K562 (cell line): ENCODE data around the gene SMCHD1. TPM values are rescaled to one million over a fixed set of nuclear protein-coding genes. Genes with fewer than 3 reads are reported as not detected.
A peak's percentile ranks its signal among the peaks of the same experiment; 100 is the strongest.

Experiments used
- ATAC-seq: fragments of 200-7000 bp; cut with Tn5 transposase; 3 replicates; pipeline ENCODE4 v1.9.1; 2020; ENCODE audit warnings: moderate library complexity
- BruUV-seq: library from RNA; stranded (reverse); fragments of 400-500 nt; replicated peaks from 2 replicates; lab custom pipeline; 2021; lab: Mats Ljungman, UMichigan
- CTCF ChIA-PET: fragments of 300-600 bp; formaldehyde crosslinking; extraction: SDS; loops from one replicate; lab custom pipeline; 2021; ENCODE audit warnings: low intra/inter-chr PET ratio; lab: Yijun Ruan, JAX
- POLR2A ChIA-PET: fragments of 300-600, 350-650 bp; sonication (Branson Sonifier 250); formaldehyde crosslinking; extraction: SDS; loops from one replicate; lab custom pipeline; 2021; ENCODE audit warnings: antibody characterized with exemption, inconsistent platforms; lab: Yijun Ruan, JAX
- DNase-seq, 4 experiments: peaks; one replicate each; pipeline versions ENCODE4 v3.0.0 to v3.0.0-alpha.2; 2011 to 2018; ENCODE audit warnings: low spot score in 3 of 4, mixed read lengths in 3 of 4; ENCODE audit errors: extremely low read depth in 1 of 4
- FAIRE-seq: peaks from 2 replicates; lab custom pipeline; 2011; peaks lifted over from hg19 to GRCh38; lab: Jason Lieb, UNC
- H2AFZ ChIP-seq: 2 replicates; pipeline ENCODE4 v1.6.0; 2011; ENCODE audit warnings: low read depth, low read length, control low read depth, inconsistent platforms
- H3K27ac ChIP-seq: fragments of 200-600 bp; 3 replicates; pipeline ENCODE4 v1.8.0; 2011; ENCODE audit warnings: low read depth, mild to moderate bottlenecking, control low read depth, inconsistent platforms, low read length, moderate library complexity, mixed read lengths; ENCODE audit errors: extremely low read depth
- H3K27me3 ChIP-seq, 2 experiments: fragments of 300-600 bp in 1 of 2; 2 replicates in 1 of 2; 3 replicates in 1 of 2; pipeline versions ENCODE4 v1.6.0 to v1.8.0; 2011; ENCODE audit warnings: inconsistent platforms in 2 of 2, low read length in 2 of 2, mild to moderate bottlenecking in 1 of 2, mixed read lengths in 1 of 2, moderate library complexity in 1 of 2; ENCODE audit not compliant: control insufficient read depth in 2 of 2, insufficient read depth in 2 of 2
- H3K36me3 ChIP-seq: fragments of 300-600 bp; 3 replicates; pipeline ENCODE4 v1.8.0; 2011; ENCODE audit warnings: mild to moderate bottlenecking, low read length, inconsistent platforms; ENCODE audit not compliant: control insufficient read depth, insufficient read depth
- H3K4me1 ChIP-seq, 2 experiments: fragments of 200-600 bp in 1 of 2; replicated peaks in 1 of 2; 2 replicates in 1 of 2; 3 replicates in 1 of 2; pipeline versions ENCODE4 v1.5.1 to v1.8.0; 2011; ENCODE audit warnings: inconsistent platforms in 2 of 2, low read length in 2 of 2, mild to moderate bottlenecking in 1 of 2, mixed read lengths in 1 of 2, moderate library complexity in 1 of 2; ENCODE audit not compliant: control insufficient read depth in 2 of 2, insufficient read depth in 2 of 2
- H3K4me2 ChIP-seq: 2 replicates; pipeline ENCODE4 v1.6.1; 2011; ENCODE audit warnings: low read length, control low read depth, inconsistent platforms, mixed read lengths; ENCODE audit not compliant: insufficient read depth
- H3K4me3 ChIP-seq: fragments of 200-600 bp; sonication (generic), shearing (Covaris generic); 2 replicates; pipeline ENCODE4 v1.5.1; 2016; ENCODE audit warnings: control low read depth, inconsistent platforms
- H3K79me2 ChIP-seq: fragments of 200-600 bp; 3 replicates; pipeline ENCODE4 v1.8.0; 2011; ENCODE audit warnings: low read length, inconsistent platforms; ENCODE audit not compliant: control insufficient read depth, insufficient read depth
- H3K9ac ChIP-seq, 2 experiments: 2 replicates each; pipeline versions ENCODE4 v1.6.0 to v1.6.1; 2011; ENCODE audit warnings: low read depth in 2 of 2, low read length in 2 of 2, control low read depth in 1 of 2, inconsistent platforms in 1 of 2, mild to moderate bottlenecking in 1 of 2, mixed read lengths in 1 of 2; ENCODE audit not compliant: insufficient read depth in 1 of 2
- H3K9me1 ChIP-seq: one replicate; pipeline ENCODE4 v1.6.0; 2011; ENCODE audit warnings: inconsistent platforms, mild to moderate bottlenecking, low read length, moderate library complexity; ENCODE audit not compliant: control insufficient read depth, insufficient read depth
- H3K9me3 ChIP-seq: replicated peaks from 2 replicates; pipeline ENCODE4 v1.5.1; 2011; ENCODE audit warnings: low read depth, low read length, inconsistent platforms; ENCODE audit not compliant: control insufficient read depth, insufficient read depth
- H4K20me1 ChIP-seq: replicated peaks from 2 replicates; pipeline ENCODE4 v1.6.1; 2011; ENCODE audit warnings: low read length, inconsistent platforms, mixed read lengths; ENCODE audit not compliant: control insufficient read depth, insufficient read depth
- CBX3 ChIP-seq, 2 experiments: IDR thresholded peaks; 1 replicate in 1 of 2; 2 replicates in 1 of 2; pipeline ENCODE4 v1.6.1; 2012; ENCODE audit warnings: inconsistent platforms in 2 of 2, low read length in 2 of 2, borderline replicate concordance in 1 of 2, control low read depth in 1 of 2
- CXXC5 ChIP-seq: fragments of 250-450 bp; sonication (Bioruptor Pico); IDR thresholded peaks from 2 replicates; pipeline ENCODE4 v1.8.0; 2022; ENCODE audit warnings: inconsistent platforms, mild to moderate bottlenecking, moderate library complexity
- DNMT1 ChIP-seq: fragments of 450-650 bp; IDR thresholded peaks from 2 replicates; pipeline ENCODE4 v1.6.1; 2016; ENCODE audit warnings: antibody characterized with exemption, mild to moderate bottlenecking
- FOS ChIP-seq: IDR thresholded peaks from 3 replicates; pipeline ENCODE4 v1.6.1; 2011; ENCODE audit not compliant: insufficient read length; ENCODE audit errors: extremely low read depth
- FOXJ3 ChIP-seq: sonication (generic); formaldehyde crosslinking; IDR thresholded peaks from 2 replicates; pipeline ENCODE4 v1.4.0; 2020; ENCODE audit warnings: mild to moderate bottlenecking, missing genetic modification reagents
- FUS ChIP-seq: fragments of 200-400 bp; formaldehyde crosslinking; optimal IDR thresholded peaks from 2 replicates; pipeline ENCODE3; 2017; ENCODE audit warnings: low read depth, low read length
- HDGF ChIP-seq: fragments of 450-650 bp; IDR thresholded peaks from 2 replicates; pipeline ENCODE4 v1.6.1; 2016
- KLF6 ChIP-seq: fragments of 250-450 bp; sonication (Bioruptor Pico); IDR thresholded peaks from 2 replicates; pipeline ENCODE4 v1.4.0; 2020; ENCODE audit warnings: mild to moderate bottlenecking, moderate library complexity, borderline replicate concordance
- LARP7 ChIP-seq: fragments of 450-650 bp; IDR thresholded peaks from 2 replicates; pipeline ENCODE4 v1.6.1; 2016
- MLLT1 ChIP-seq, 2 experiments: fragments of 450-650 bp; IDR thresholded peaks; 2 replicates each; pipeline ENCODE4 v1.6.1; 2016
- MLX ChIP-seq, 2 experiments: fragments of 450-650 bp in 1 of 2; sonication (generic) in 1 of 2; formaldehyde crosslinking; conservative IDR thresholded peaks; 2 replicates each; pipeline versions ENCODE4 v1.4.0 to v1.8.1; 2020 to 2022; ENCODE audit warnings: mild to moderate bottlenecking in 1 of 2, missing genetic modification reagents in 1 of 2
- NFE2 ChIP-seq: IDR thresholded peaks from 2 replicates; pipeline ENCODE4 v1.6.1; 2014; ENCODE audit warnings: antibody characterized with exemption, low read depth
- OTX1 ChIP-seq: fragments of 450-650 bp; formaldehyde crosslinking; IDR thresholded peaks from 2 replicates; pipeline ENCODE4 v1.4.0; 2022; ENCODE audit warnings: mild to moderate bottlenecking
- PHF20 ChIP-seq: fragments of 450-650 bp; IDR thresholded peaks from 2 replicates; pipeline ENCODE4 v1.6.1; 2018; ENCODE audit not compliant: partially characterized antibody
- SMARCE1 ChIP-seq: fragments of 450-650 bp; IDR thresholded peaks from 2 replicates; pipeline ENCODE4 v1.7.1; 2016; ENCODE audit warnings: mild to moderate bottlenecking
- YBX1 ChIP-seq: fragments of 450-650 bp; IDR thresholded peaks from 2 replicates; pipeline ENCODE4 v1.7.1; 2016; ENCODE audit warnings: mild to moderate bottlenecking
- ZBTB33 ChIP-seq: sonication (generic); formaldehyde crosslinking; IDR thresholded peaks from 2 replicates; pipeline ENCODE4 v1.8.1; 2023; ENCODE audit warnings: mild to moderate bottlenecking, missing genetic modification reagents
- ZNF280A ChIP-seq: fragments of 450-650 bp; IDR thresholded peaks from 2 replicates; pipeline ENCODE4 v1.6.1; 2018; ENCODE audit warnings: mild to moderate bottlenecking, low read depth; ENCODE audit not compliant: partially characterized antibody
- WGBS: fragments of 100-300 bp; shearing (Covaris generic); methylation state at CpG from one replicate; pipeline ENCODE4 v1.1.6; 2016; ENCODE audit warnings: low coverage, mixed read lengths; ENCODE audit not compliant: insufficient coverage; ENCODE audit errors: missing lambda C conversion rate; 5-methylcytosine and 5-hydroxymethylcytosine counted together
- in situ Hi-C: fragments of 300-500 bp; cut with MboI; formaldehyde crosslinking; loops from 4 replicates; pipeline ENCODE4 v1.15.0; 2018; ENCODE audit warnings: inconsistent platforms, mixed read lengths
- intact Hi-C: fragments of 100-400 bp; cut with micrococcal nuclease; formaldehyde crosslinking; loops from 2 replicates; pipeline ENCODE4 v1.14.2; 2022
- polyA plus RNA-seq, 8 experiments: library from polyadenylated mRNA; depleted of rRNA in 4 of 8; stranded (reverse) in 5 of 8; unstranded in 3 of 8; fragments of >200 nt; fragmentation: Nextera tagmentation in 2 of 8; fragmentation: Illumina TruSeq in 1 of 8; extraction: Ambion mirVana in 2 of 8; extraction: Trizol in 1 of 8; gene quantifications; 2 replicates each; pipeline versions ENCODE4 v1.2.1 to v1.2.3, GENCODE V29; 2011 to 2014; ENCODE audit warnings: inconsistent platforms in 1 of 8, missing spikeins in 1 of 8
- total RNA-seq, 7 experiments: library from RNA; depleted of rRNA in 6 of 7; stranded (reverse); fragments of >200 nt in 6 of 7; fragmentation: Illumina TruSeq in 2 of 7; extraction: Trizol in 2 of 7; gene quantifications; 2 replicates each; pipeline versions ENCODE4 v1.2.1 to v1.2.3, GENCODE V29; 2011 to 2021; ENCODE audit warnings: low replicate concordance in 1 of 7

SMCHD1 gene
- total and polyA plus RNA-seq, 9 of the 15 experiments (the other 6 are each of a cell fraction or from before 2014, with no cell fraction given), result 6.3 to 144 (median 72.7) TPM

- POLR2A ChIA-PET, result interaction anchor here (0.5 kb wide), 1 partner anchor 925 kb away, joined by 3 read pairs; no protein-coding TSS in a partner anchor
- Histone ChIP-seq H3K4me1 (no peaks in the 10 kb centered on the region; a peak in 1 of 5 replicates), H3K9me1 (no peaks in the 10 kb centered on the region), H3K36me3 (peaks cover 79% of the 10 kb centered on the region), H3K27ac (no peak overlapping the region), H3K9ac (no peak overlapping the region), H3K4me3 (no peak overlapping the region), H3K4me2 (no peak overlapping the region), H4K20me1 (no peaks in the 10 kb centered on the region), H3K27me3 (no peaks in the 10 kb centered on the region), H3K79me2 (peaks cover 76% of the 10 kb centered on the region), H3K9me3 (peaks cover 2% of the 10 kb centered on the region), H2AFZ (no peak overlapping the region)
- CTCF ChIA-PET, result no interaction called here
- BruUV-seq, result no TSS peak
- 78% methylated on average over 3 of the region's 3 CpGs for WGBS
- intact Hi-C loops, result no loop called here
- ATAC-seq, result no peak
- no peak for FAIRE-seq
- in situ Hi-C loops, result no loop called here
- no peak for DNase-seq
- TF ChIP-seq ZBTB33 (CRISPR knock-in tag), result 0 out of 2 replicates have a peak, but pooled peaks have one; percentile 14
- TF ChIP-seq SMARCE1, result no peak
- peak in 1 of 2 experiments; percentile 97; a peak in 2 of 3 replicates for TF ChIP-seq CBX3 (IDR thresholded peaks at IDR 0.05; ENCODE audit: borderline replicate concordance in 1 of 2, low read length in 2 of 2)
- TF ChIP-seq FOS, result no peak
- TF ChIP-seq HDGF, result 0 out of 2 replicates have a peak, but pooled peaks have one; percentile 26
- no peak for TF ChIP-seq MLX (CRISPR knock-in tag; conservative IDR thresholded peaks at IDR 0.05)
- no peak for TF ChIP-seq OTX1
- TF ChIP-seq KLF6, result no peak
- TF ChIP-seq PHF20, result peak; percentile 41
- no peak for TF ChIP-seq NFE2
- no peak for TF ChIP-seq FOXJ3 (CRISPR knock-in tag)
- no peak for TF ChIP-seq DNMT1
- TF ChIP-seq LARP7, result peak; percentile 72; the same call in 1 of the 2 replicates
- TF ChIP-seq FUS, result no peak
- no peak; the same call in 1 of the 2 replicates for TF ChIP-seq YBX1
- no peak for TF ChIP-seq CXXC5 (CRISPR knock-in tag)
- peak; percentile 68 for TF ChIP-seq ZNF280A
- TF ChIP-seq MLLT1 (IDR thresholded peaks at IDR 0.05), result peak; percentile 24 to 57; a peak in 1 of 4 replicates
Observed at GRCh38 chr18:2686349-2686968, 30.9 kb downstream of the SMCHD1 start.
